Pancreas (tissue), 10 donors: ENCODE results near the gene ACTL10. TPM values are rescaled to one million over a fixed set of nuclear protein-coding genes. Genes with fewer than 3 reads are reported as not detected.

ENCODE experiments used
- ATAC-seq, 4 donors: fragments of 200-7000 bp; cut with Tn5 transposase; one replicate each; pipeline versions ENCODE4 v1.8.0 to v1.9.1; 2020; ENCODE audit warnings: mild to moderate bottlenecking in 4 of 4, moderate library complexity in 4 of 4
- DNase-seq, 6 donors: peaks; one replicate each; pipeline ENCODE4 v3.0.0-alpha.2; 2020
- FAIRE-seq: peaks from 2 replicates; lab custom pipeline; 2012; peaks lifted over from hg19 to GRCh38; lab: Jason Lieb, UNC
- H3K27ac ChIP-seq, 4 donors: fragments of 200-600 bp; sonication (generic); 1 replicate in 3 of 4; 2 replicates in 1 of 4; pipeline versions ENCODE4 v1.5.0 to v1.8.0; 2020
- H3K27me3 ChIP-seq, 4 donors: fragments of 200-600 bp; one replicate each; pipeline ENCODE4 v1.8.0; 2021
- H3K36me3 ChIP-seq, 3 donors: fragments of 200-600 bp; sonication (generic) in 1 of 3; one replicate each; pipeline versions ENCODE4 v1.5.0 to v1.8.0; 2020 to 2021
- H3K4me1 ChIP-seq, 3 donors: fragments of 200-600 bp; one replicate each; pipeline ENCODE4 v1.8.0; 2021
- H3K4me3 ChIP-seq, 4 donors: fragments of 200-600 bp; sonication (generic) in 2 of 4; one replicate each; pipeline versions ENCODE4 v1.5.0 to v1.8.0; 2020 to 2021
- H3K9me3 ChIP-seq, 4 donors: fragments of 200-600 bp; one replicate each; pipeline ENCODE4 v1.8.0; 2021
- CTCF ChIP-seq, 4 donors: fragments of 200-600 bp; sonication (generic) in 3 of 4; IDR thresholded peaks; one replicate each; pipeline versions ENCODE4 v1.5.0 to v1.8.0; 2021; ENCODE audit warnings: antibody characterized with exemption in 4 of 4
- WGBS, 2 donors: extraction: QIAGEN DNeasy Blood & Tissue Kit; methylation state at CpG; one replicate each; pipeline ENCODE4 v1.1.7; 2013; 5-methylcytosine and 5-hydroxymethylcytosine counted together
- intact Hi-C, 3 donors: fragments of 100-400 bp; cut with DNase I; formaldehyde crosslinking; loops; one replicate each; pipeline versions ENCODE4 v1.11.1 to v1.14.2; 2022
- polyA plus RNA-seq, 2 donors: library from polyadenylated mRNA; stranded (reverse); fragments of 200-250 nt; gene quantifications; one replicate each; pipeline ENCODE4 v1.2.3, GENCODE V29; 2013
- total RNA-seq, 6 donors: library from RNA; stranded (reverse); fragmentation: NEBNext Ultra II Directional in 4 of 6; extraction: Animal tissue kit (Norgen Biotek cat#: 25700) in 4 of 6; gene quantifications; one replicate each; pipeline versions ENCODE4 v1.2.1 to v1.2.4, GENCODE V29; 2021 to 2023
- donor health status: healthy with polysubstance abuse.
- donor health status: DM: no; HTN: no; CAD: no; lungs with moderate emphysema.
- donor health status: DM: no; HTN: no; CAD: no.
- donor health status: control.
- donor health status: control.
- donor health status: Bipolar disorder and iron deficiency.
- donor health status: DM: yes; HTN: yes; CAD: no.
- donor health status: DM: no; HTN: no; CAD: no.
- donor health status: DM: no; HTN: no; CAD: no.
- donor health status: DM: yes; HTN: yes; CAD: no.

ACTL10 gene
- total and polyA plus RNA-seq, 8 donors, result 1.6 to 3.5 (median 2.6) TPM

DNA sequence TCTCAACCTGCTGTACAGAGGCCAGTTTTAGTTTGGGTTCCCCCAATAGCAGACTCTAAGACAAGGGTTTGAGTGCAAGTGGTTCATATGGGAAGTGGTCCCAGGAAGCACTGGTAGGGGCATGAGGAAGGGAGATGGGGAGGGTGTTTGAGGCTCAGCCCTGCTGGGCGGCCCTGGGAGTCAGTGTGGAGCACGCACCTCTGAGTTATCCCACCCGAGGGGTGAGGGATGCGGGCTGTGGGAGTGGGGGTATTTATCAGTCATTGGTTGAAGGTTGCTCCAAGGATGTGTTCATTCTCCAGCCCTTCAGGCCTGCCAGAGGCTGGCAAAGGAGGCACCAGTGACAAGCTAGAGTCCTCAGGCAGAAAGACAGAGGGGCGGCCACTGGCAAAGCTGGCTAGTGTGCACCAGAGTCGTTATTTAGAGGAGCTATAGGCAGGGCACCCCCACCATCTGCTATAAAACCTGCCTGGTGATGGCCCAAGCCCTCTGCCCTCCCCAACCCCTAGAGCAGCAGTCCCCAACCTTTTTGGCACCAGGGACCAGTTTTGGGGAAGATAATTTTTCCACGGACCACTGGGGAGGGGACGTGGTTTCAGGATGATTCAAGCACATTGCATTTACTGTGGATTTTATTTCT is 36.9 kb downstream of the ACTL10 start:
- no peaks in the 10 kb centered on the region for H3K27me3 ChIP-seq
- H3K27ac ChIP-seq, result no peak overlapping the region
- DNase-seq (no peak), ATAC-seq (no peak), FAIRE-seq (no peak)
- no peak for TF ChIP-seq CTCF (IDR thresholded peaks at IDR 0.05)
- intact Hi-C loops, result no loop called here
- no peaks in the 10 kb centered on the region for H3K9me3 ChIP-seq
- WGBS, 2 donors, result 91 to 98% methylated on average over 8 of the region's 8 CpGs
- no peaks in the 10 kb centered on the region for H3K36me3 ChIP-seq
- no peaks in the 10 kb centered on the region for H3K4me1 ChIP-seq
- no peak overlapping the region for H3K4me3 ChIP-seq

GRCh38 chr20:33704197-33704924 is 37.6 kb downstream of the ACTL10 start:
- Histone ChIP-seq H3K36me3 (no peaks in the 10 kb centered on the region), H3K4me1 (no peaks in the 10 kb centered on the region), H3K27ac (no peak overlapping the region), H3K4me3 (no peak overlapping the region), H3K27me3 (no peaks in the 10 kb centered on the region), H3K9me3 (no peaks in the 10 kb centered on the region)
- ATAC-seq (no peak), FAIRE-seq (no peak), DNase-seq (no peak)
- WGBS, 2 donors, result 94 to 95% methylated on average over 11 of the region's 11 CpGs
- intact Hi-C loops, result no loop called here
- no peak for TF ChIP-seq CTCF (IDR thresholded peaks at IDR 0.05)

GRCh38 chr20:33707668-33708067 is 40.9 kb downstream of the ACTL10 start:
- no peak for DNase-seq
- H3K4me1 ChIP-seq, result no peaks in the 10 kb centered on the region
- H3K27me3 ChIP-seq, result no peaks in the 10 kb centered on the region
- no peak overlapping the region for H3K4me3 ChIP-seq
- no peak for TF ChIP-seq CTCF (IDR thresholded peaks at IDR 0.05)
- ATAC-seq, result no peak
- WGBS, 2 donors, result 91% methylated on average over 11 of the region's 11 CpGs
- no peak for FAIRE-seq
- no peaks in the 10 kb centered on the region for H3K9me3 ChIP-seq
- H3K27ac ChIP-seq, result no peak overlapping the region
- intact Hi-C loops, result no loop called here
- H3K36me3 ChIP-seq, result peaks cover 0 to 4% (median 0%) of the 10 kb centered on the region in 3 donors

DNA sequence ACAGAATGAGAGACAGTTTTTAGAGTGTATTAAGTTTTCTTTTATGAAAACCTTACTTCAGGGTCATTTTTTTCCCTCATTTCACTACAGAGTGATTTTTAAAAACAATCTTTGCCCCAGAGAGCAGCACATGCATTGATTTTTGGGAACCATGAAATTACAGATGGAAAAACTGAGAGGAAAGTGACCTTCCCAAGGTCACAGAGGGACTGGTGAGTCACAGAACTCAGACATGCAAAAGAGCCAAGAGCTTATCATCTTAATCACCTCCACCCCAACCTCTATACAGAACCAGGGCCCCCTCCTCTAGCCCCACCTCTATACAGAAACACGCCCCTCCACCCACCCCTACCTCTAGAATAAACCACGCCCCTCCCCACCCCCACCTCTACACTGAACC is 42.7 kb downstream of the ACTL10 start:
- DNase-seq, result no peak
- Histone ChIP-seq H3K4me1 (no peaks in the 10 kb centered on the region), H3K27ac (no peak overlapping the region), H3K27me3 (no peaks in the 10 kb centered on the region), H3K9me3 (no peaks in the 10 kb centered on the region), H3K36me3 (peaks cover 0 to 19% (median 4%) of the 10 kb centered on the region in 3 donors), H3K4me3 (no peak overlapping the region)
- ATAC-seq, result no peak
- FAIRE-seq, result no peak
- intact Hi-C loops, result no loop called here
- 82 to 88% methylated on average over 2 of the region's 2 CpGs for WGBS, 2 donors
- no peak for TF ChIP-seq CTCF (IDR thresholded peaks at IDR 0.05)
